Activated T-helper 1 cell treated with anti-CD3 and anti-CD28 coated beads, Interleukin-12 subunit alpha, Interleukin-12 subunit beta, Interleukin-2, Interleukin-4 antibody, amounts not matched to agents 30 ng/mL and 10 ng/mL and 1 ng/mL, durations not matched to agents 14 hours and 24 hours and 36 hours (primary cell): ENCODE results near the gene ADARB2. TPM values are rescaled to one million over a fixed set of nuclear protein-coding genes. Genes with fewer than 3 reads are reported as not detected.

ENCODE experiments used
- DNase-seq: peaks from one replicate; pipeline ENCODE4 v3.0.0; 2021; ENCODE audit warnings: low spot score
- H3K27ac Mint-ChIP-seq: one replicate; pipeline ENCODE4 v1.8.0; 2021; ENCODE audit warnings: mild to moderate bottlenecking, mixed read lengths
- H3K27me3 Mint-ChIP-seq: one replicate; pipeline ENCODE4 v1.8.0; 2022; ENCODE audit warnings: mild to moderate bottlenecking, moderate library complexity, mixed read lengths; ENCODE audit not compliant: insufficient read depth
- H3K36me3 Mint-ChIP-seq: one replicate; pipeline ENCODE4 v1.8.0; 2021; ENCODE audit warnings: low read depth, mixed read lengths
- H3K4me1 Mint-ChIP-seq: one replicate; pipeline ENCODE4 v1.8.0; 2021; ENCODE audit warnings: low read depth, mixed read lengths
- H3K4me3 Mint-ChIP-seq: one replicate; pipeline ENCODE4 v1.8.0; 2021; ENCODE audit warnings: mild to moderate bottlenecking, moderate library complexity, mixed read lengths
- H3K9me3 Mint-ChIP-seq: one replicate; pipeline ENCODE4 v1.8.0; 2021; ENCODE audit warnings: mixed read lengths
- intact Hi-C: fragments of 100-400 bp; cut with micrococcal nuclease; formaldehyde crosslinking; loops from one replicate; pipeline ENCODE4 v1.15.1; 2024
- total RNA-seq: library from RNA; stranded (reverse); gene quantifications from 2 replicates; pipeline ENCODE4 v1.2.3, GENCODE V29; 2022

Gene ADARB2
- total RNA-seq, 1 donor from 2014 or later, result 0.05 TPM

- intact Hi-C loops, result no loop called here
- DNase-seq, result no peak
- H3K4me3 Mint-ChIP-seq, result no peak overlapping the region
- H3K36me3 Mint-ChIP-seq, result no peaks in the 10 kb centered on the region
- H3K9me3 Mint-ChIP-seq, result no peaks in the 10 kb centered on the region
- H3K27me3 Mint-ChIP-seq, result peaks cover 2% of the 10 kb centered on the region
- no peaks in the 10 kb centered on the region for H3K4me1 Mint-ChIP-seq
- no peak overlapping the region for H3K27ac Mint-ChIP-seq
Measured at GRCh38 chr10:1594372-1595241, 142.7 kb downstream of the ADARB2 start.

GRCh38 chr10:1591742-1592141 is 145.6 kb downstream of the ADARB2 start:
- H3K4me3 Mint-ChIP-seq, result no peak overlapping the region
- H3K36me3 Mint-ChIP-seq, result no peaks in the 10 kb centered on the region
- no peak for DNase-seq
- H3K27ac Mint-ChIP-seq, result no peak overlapping the region
- H3K9me3 Mint-ChIP-seq, result no peaks in the 10 kb centered on the region
- H3K27me3 Mint-ChIP-seq, result peaks cover 2% of the 10 kb centered on the region
- intact Hi-C loops, result no loop called here
- no peaks in the 10 kb centered on the region for H3K4me1 Mint-ChIP-seq

- H3K9me3 Mint-ChIP-seq, result no peaks in the 10 kb centered on the region
- H3K27me3 Mint-ChIP-seq, result peaks cover 2% of the 10 kb centered on the region
- intact Hi-C loops, result no loop called here
- H3K4me3 Mint-ChIP-seq, result no peak overlapping the region
- DNase-seq, result no peak
- no peak overlapping the region for H3K27ac Mint-ChIP-seq
- no peaks in the 10 kb centered on the region for H3K36me3 Mint-ChIP-seq
- H3K4me1 Mint-ChIP-seq, result no peaks in the 10 kb centered on the region
Measured at GRCh38 chr10:1591045-1591444, 146.3 kb downstream of the ADARB2 start.

GRCh38 chr10:1589257-1589656 is 148.1 kb downstream of the ADARB2 start:
- no peak overlapping the region for H3K4me3 Mint-ChIP-seq
- intact Hi-C loops, result no loop called here
- no peak overlapping the region for H3K27ac Mint-ChIP-seq
- no peaks in the 10 kb centered on the region for H3K36me3 Mint-ChIP-seq
- no peak for DNase-seq
- peaks cover 6% of the 10 kb centered on the region for H3K27me3 Mint-ChIP-seq
- H3K9me3 Mint-ChIP-seq, result no peaks in the 10 kb centered on the region
- no peaks in the 10 kb centered on the region for H3K4me1 Mint-ChIP-seq

- peaks cover 7% of the 10 kb centered on the region for H3K27me3 Mint-ChIP-seq
- H3K9me3 Mint-ChIP-seq, result no peaks in the 10 kb centered on the region
- no peak overlapping the region for H3K4me3 Mint-ChIP-seq
- H3K27ac Mint-ChIP-seq, result no peak overlapping the region
- intact Hi-C loops, result no loop called here
- no peaks in the 10 kb centered on the region for H3K4me1 Mint-ChIP-seq
- no peak for DNase-seq
- H3K36me3 Mint-ChIP-seq, result no peaks in the 10 kb centered on the region
Measured at GRCh38 chr10:1582739-1583138, 154.6 kb downstream of the ADARB2 start.

- DNase-seq, result no peak
- no peaks in the 10 kb centered on the region for H3K36me3 Mint-ChIP-seq
- no peak overlapping the region for H3K4me3 Mint-ChIP-seq
- peaks cover 7% of the 10 kb centered on the region for H3K27me3 Mint-ChIP-seq
- no peak overlapping the region for H3K27ac Mint-ChIP-seq
- intact Hi-C loops, result no loop called here
- H3K9me3 Mint-ChIP-seq, result no peaks in the 10 kb centered on the region
- no peaks in the 10 kb centered on the region for H3K4me1 Mint-ChIP-seq
Measured at GRCh38 chr10:1581189-1581588, 156.1 kb downstream of the ADARB2 start.

- no peak for DNase-seq
- intact Hi-C loops, result no loop called here
- H3K4me3 Mint-ChIP-seq, result no peak overlapping the region
- H3K36me3 Mint-ChIP-seq, result no peaks in the 10 kb centered on the region
- H3K4me1 Mint-ChIP-seq, result no peaks in the 10 kb centered on the region
- no peaks in the 10 kb centered on the region for H3K9me3 Mint-ChIP-seq
- H3K27me3 Mint-ChIP-seq, result peaks cover 5% of the 10 kb centered on the region
- no peak overlapping the region for H3K27ac Mint-ChIP-seq
Measured at GRCh38 chr10:1579671-1580070, 157.7 kb downstream of the ADARB2 start.

GRCh38 chr10:1579141-1579491 is 158.2 kb downstream of the ADARB2 start:
- intact Hi-C loops, result no loop called here
- DNase-seq, result no peak
- Mint-ChIP-seq H3K27me3 (peaks cover 5% of the 10 kb centered on the region), H3K36me3 (no peaks in the 10 kb centered on the region), H3K4me1 (no peaks in the 10 kb centered on the region), H3K9me3 (no peaks in the 10 kb centered on the region), H3K27ac (no peak overlapping the region), H3K4me3 (no peak overlapping the region)

GRCh38 chr10:1578392-1579140 is 158.8 kb downstream of the ADARB2 start:
- peaks cover 5% of the 10 kb centered on the region for H3K27me3 Mint-ChIP-seq
- DNase-seq, result no peak
- H3K27ac Mint-ChIP-seq, result no peak overlapping the region
- no peaks in the 10 kb centered on the region for H3K9me3 Mint-ChIP-seq
- H3K4me1 Mint-ChIP-seq, result no peaks in the 10 kb centered on the region
- H3K36me3 Mint-ChIP-seq, result no peaks in the 10 kb centered on the region
- H3K4me3 Mint-ChIP-seq, result no peak overlapping the region
- intact Hi-C loops, result no loop called here

- no peak for DNase-seq
- Mint-ChIP-seq H3K9me3 (no peaks in the 10 kb centered on the region), H3K36me3 (no peaks in the 10 kb centered on the region), H3K4me3 (no peak overlapping the region), H3K27me3 (peaks cover 5% of the 10 kb centered on the region), H3K27ac (no peak overlapping the region), H3K4me1 (no peaks in the 10 kb centered on the region)
- intact Hi-C loops, result no loop called here
Measured at GRCh38 chr10:1577945-1578344, 159.4 kb downstream of the ADARB2 start.

- peaks cover 5% of the 10 kb centered on the region for H3K27me3 Mint-ChIP-seq
- no peak overlapping the region for H3K4me3 Mint-ChIP-seq
- H3K36me3 Mint-ChIP-seq, result no peaks in the 10 kb centered on the region
- no peak overlapping the region for H3K27ac Mint-ChIP-seq
- no peaks in the 10 kb centered on the region for H3K4me1 Mint-ChIP-seq
- intact Hi-C loops, result no loop called here
- H3K9me3 Mint-ChIP-seq, result no peaks in the 10 kb centered on the region
- no peak for DNase-seq
Measured at GRCh38 chr10:1577373-1577770, 160.0 kb downstream of the ADARB2 start.

GRCh38 chr10:1576467-1577372 is 160.6 kb downstream of the ADARB2 start:
- DNase-seq, result no peak
- Mint-ChIP-seq H3K27me3 (peaks cover 5% of the 10 kb centered on the region), H3K36me3 (no peaks in the 10 kb centered on the region), H3K27ac (no peak overlapping the region), H3K4me1 (no peaks in the 10 kb centered on the region), H3K9me3 (no peaks in the 10 kb centered on the region), H3K4me3 (no peak overlapping the region)
- intact Hi-C loops, result no loop called here
